Measurements from ENCODE around the gene LCLAT1.

LCLAT1 gene

GRCh38 chr2:30559544-30560275, 112.7 kb downstream of the LCLAT1 start:
- H4K20me1 ChIP-seq (ENCODE audit: control insufficient read depth, insufficient read depth, low read depth, low read length) = no peaks in the 10 kb centered on the region
- H3K9me2 ChIP-seq (replicated peaks; ENCODE audit: control insufficient read depth, low read length) = no peaks in the 10 kb centered on the region
- no peaks in the 10 kb centered on the region for H3K4me1 ChIP-seq (ENCODE audit: control insufficient read depth, low read length)
- no peaks in the 10 kb centered on the region for H3K27me3 ChIP-seq (ENCODE audit: control insufficient read depth, low read length)
- no peak overlapping the region for H3K4me2 ChIP-seq (ENCODE audit: low read length)
- no peak overlapping the region for H3K27ac ChIP-seq (ENCODE audit: low read depth, low read length)
- no peaks in the 10 kb centered on the region; the same call in 1 of the 2 replicates for H3K36me3 ChIP-seq (ENCODE audit: control insufficient read depth, low read length)
- H3K9me3 ChIP-seq (ENCODE audit: control insufficient read depth, insufficient read depth, low read length) = no peaks in the 10 kb centered on the region
- H3F3A ChIP-seq (ENCODE audit: control insufficient read depth, insufficient read depth) = no peaks in the 10 kb centered on the region
- no peak for TF ChIP-seq CTCF (IDR thresholded peaks at IDR 0.05; ENCODE audit: low read depth, low read length, poor library complexity, severe bottlenecking)
- TF ChIP-seq EZH2phosphoT487 (IDR thresholded peaks at IDR 0.05; ENCODE audit: borderline replicate concordance, low read length) = no peak
- no peak overlapping the region for H3K4me3 ChIP-seq (ENCODE audit: low read length)
- H3K79me2 ChIP-seq (ENCODE audit: control insufficient read depth, low read length) = no peaks in the 10 kb centered on the region

- no peaks in the 10 kb centered on the region for H3K4me1 ChIP-seq (ENCODE audit: control insufficient read depth, low read length)
- no peaks in the 10 kb centered on the region for H3K9me2 ChIP-seq (replicated peaks; ENCODE audit: control insufficient read depth, low read length)
- no peaks in the 10 kb centered on the region for H3K9me3 ChIP-seq (ENCODE audit: control insufficient read depth, insufficient read depth, low read length)
- no peak overlapping the region for H3K27ac ChIP-seq (ENCODE audit: low read depth, low read length)
- TF ChIP-seq CTCF (IDR thresholded peaks at IDR 0.05; ENCODE audit: low read depth, low read length, poor library complexity, severe bottlenecking) (no peak), EZH2phosphoT487 (IDR thresholded peaks at IDR 0.05; ENCODE audit: borderline replicate concordance, low read length) (no peak)
- no peaks in the 10 kb centered on the region for H3K27me3 ChIP-seq (ENCODE audit: control insufficient read depth, low read length)
- H4K20me1 ChIP-seq (ENCODE audit: control insufficient read depth, insufficient read depth, low read depth, low read length) = no peaks in the 10 kb centered on the region
- H3K4me3 ChIP-seq (ENCODE audit: low read length) = no peak overlapping the region
- H3K79me2 ChIP-seq (ENCODE audit: control insufficient read depth, low read length) = no peaks in the 10 kb centered on the region
- no peaks in the 10 kb centered on the region for H3F3A ChIP-seq (ENCODE audit: control insufficient read depth, insufficient read depth)
- no peak overlapping the region for H3K4me2 ChIP-seq (ENCODE audit: low read length)
- H3K36me3 ChIP-seq (ENCODE audit: control insufficient read depth, low read length) = no peaks in the 10 kb centered on the region; the same call in 1 of the 2 replicates
Measured at GRCh38 chr2:30561349-30561748, 114.3 kb downstream of the LCLAT1 start.

GRCh38 chr2:30565851-30566358, 118.9 kb downstream of the LCLAT1 start:
- H3F3A ChIP-seq (ENCODE audit: control insufficient read depth, insufficient read depth) = no peaks in the 10 kb centered on the region
- H3K4me2 ChIP-seq (ENCODE audit: low read length) = no peak overlapping the region
- H3K27me3 ChIP-seq (ENCODE audit: control insufficient read depth, low read length) = no peaks in the 10 kb centered on the region
- H3K9me2 ChIP-seq (replicated peaks; ENCODE audit: control insufficient read depth, low read length) = no peaks in the 10 kb centered on the region
- no peak overlapping the region for H3K27ac ChIP-seq (ENCODE audit: low read depth, low read length)
- no peaks in the 10 kb centered on the region for H3K4me1 ChIP-seq (ENCODE audit: control insufficient read depth, low read length)
- no peaks in the 10 kb centered on the region for H4K20me1 ChIP-seq (ENCODE audit: control insufficient read depth, insufficient read depth, low read depth, low read length)
- peaks cover 2% of the 10 kb centered on the region for H3K36me3 ChIP-seq (ENCODE audit: control insufficient read depth, low read length)
- H3K79me2 ChIP-seq (ENCODE audit: control insufficient read depth, low read length) = no peaks in the 10 kb centered on the region
- no peak overlapping the region for H3K4me3 ChIP-seq (ENCODE audit: low read length)
- TF ChIP-seq EZH2phosphoT487 (IDR thresholded peaks at IDR 0.05; ENCODE audit: borderline replicate concordance, low read length) (no peak), CTCF (IDR thresholded peaks at IDR 0.05; ENCODE audit: low read depth, low read length, poor library complexity, severe bottlenecking) (no peak)
- no peaks in the 10 kb centered on the region for H3K9me3 ChIP-seq (ENCODE audit: control insufficient read depth, insufficient read depth, low read length)

All from DOHH2 (cell line).